GM18526 (cell line): Measurements from ENCODE around the gene LBHD2.
A peak's percentile ranks its signal among the peaks of the same experiment; 100 is the strongest.

Experiments
- POLR2A ChIP-seq: IDR thresholded peaks from 3 replicates; pipeline ENCODE4 v1.6.1; 2011; ENCODE audit not compliant: insufficient read length; ENCODE audit errors: extremely low read depth

The LBHD2 gene

GRCh38 chr14:103104654-103105452 is 20.8 kb downstream of the LBHD2 start:
- no peak for TF ChIP-seq POLR2A

- TF ChIP-seq POLR2A: no peak
Observed at GRCh38 chr14:103105580-103106150, 21.7 kb downstream of the LBHD2 start.

- no peak for TF ChIP-seq POLR2A
Observed at GRCh38 chr14:103107455-103107854, 23.4 kb downstream of the LBHD2 start.

GRCh38 chr14:103107941-103108748 is 24.1 kb downstream of the LBHD2 start:
- TF ChIP-seq POLR2A: no peak

GRCh38 chr14:103108749-103109207 is 24.8 kb downstream of the LBHD2 start:
- no peak for TF ChIP-seq POLR2A

- no peak for TF ChIP-seq POLR2A
Observed at GRCh38 chr14:103109535-103110441, 25.8 kb downstream of the LBHD2 start.

GRCh38 chr14:103110681-103111231 is 26.7 kb downstream of the LBHD2 start:
- no peak for TF ChIP-seq POLR2A

GRCh38 chr14:103111232-103111868 is 27.3 kb downstream of the LBHD2 start:
- TF ChIP-seq POLR2A: peak; percentile 16

GRCh38 chr14:103112400-103113243 is 28.6 kb downstream of the LBHD2 start:
- TF ChIP-seq POLR2A: no peak

- TF ChIP-seq POLR2A: no peak
Observed at GRCh38 chr14:103113303-103113702, 29.3 kb downstream of the LBHD2 start.

GRCh38 chr14:103113774-103114173 is 29.8 kb downstream of the LBHD2 start:
- TF ChIP-seq POLR2A: no peak

- no peak for TF ChIP-seq POLR2A
Observed at GRCh38 chr14:103115845-103116572, 32.0 kb downstream of the LBHD2 start.
